ENCODE data around the gene INAVA.

Gene INAVA

DNA sequence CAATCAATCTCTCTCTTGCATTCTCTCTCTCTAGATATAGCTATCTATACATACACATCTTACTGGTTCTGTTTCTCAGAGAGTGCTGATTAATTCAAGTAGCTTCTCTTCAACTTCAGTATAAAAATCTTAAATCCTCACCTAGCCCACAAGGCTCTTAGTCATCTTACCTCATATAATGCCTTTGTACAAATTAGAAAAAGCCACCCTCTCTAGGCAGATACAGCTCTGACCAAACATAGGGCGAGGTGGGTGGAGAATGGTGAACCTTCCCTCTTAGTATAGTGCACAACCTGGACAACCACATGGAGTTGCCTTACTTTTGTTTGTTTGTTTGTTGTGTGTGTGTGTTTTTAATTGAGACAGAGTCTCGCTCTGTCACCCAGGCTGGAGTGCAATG is 5.1 kb upstream of the INAVA start:
- Mint-ChIP-seq H3K27ac (peak overlapping the region; percentile 14), H3K4me1 (ENCODE audit: low read depth) (peaks cover 61% of the 10 kb centered on the region), H3K4me3 (peak overlapping the region; percentile 19), H3K9me3 (no peaks in the 10 kb centered on the region), H3K36me3 (ENCODE audit: low read depth) (no peaks in the 10 kb centered on the region), H3K27me3 (peaks cover 35% of the 10 kb centered on the region)

GRCh38 chr1:200890027-200890426 is 4.7 kb upstream of the INAVA start:
- no peaks in the 10 kb centered on the region for H3K36me3 Mint-ChIP-seq (ENCODE audit: low read depth)
- peak overlapping the region; percentile 19 for H3K4me3 Mint-ChIP-seq
- H3K9me3 Mint-ChIP-seq: no peaks in the 10 kb centered on the region
- H3K4me1 Mint-ChIP-seq (ENCODE audit: low read depth): peaks cover 61% of the 10 kb centered on the region
- H3K27ac Mint-ChIP-seq: no peak overlapping the region
- peaks cover 38% of the 10 kb centered on the region for H3K27me3 Mint-ChIP-seq

- H3K27me3 Mint-ChIP-seq: peaks cover 38% of the 10 kb centered on the region
- peaks cover 54% of the 10 kb centered on the region for H3K4me1 Mint-ChIP-seq (ENCODE audit: low read depth)
Observed at GRCh38 chr1:200890818-200891773, 3.6 kb upstream of the INAVA start.

DNA sequence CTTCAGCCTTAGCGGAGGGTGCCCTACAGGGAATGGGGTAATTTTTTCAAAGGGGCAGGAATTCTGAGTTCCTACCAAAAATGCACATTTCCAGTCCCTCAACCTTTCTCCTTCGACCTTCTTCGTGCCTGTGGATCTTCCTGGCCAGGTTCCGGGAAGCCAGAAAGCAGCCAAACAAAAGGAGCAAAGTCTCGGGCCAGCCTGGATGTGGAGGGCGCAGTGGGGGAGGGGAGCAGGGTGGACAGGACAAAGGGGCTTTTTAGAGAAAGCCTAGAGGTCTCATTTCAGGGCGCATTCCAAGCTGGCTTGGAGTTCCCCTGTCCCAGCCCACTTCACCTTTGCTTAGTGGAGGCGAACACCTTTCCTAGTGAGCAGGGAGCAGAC is 2.9 kb upstream of the INAVA start:
- Mint-ChIP-seq H3K36me3 (ENCODE audit: low read depth) (no peaks in the 10 kb centered on the region), H3K9me3 (no peaks in the 10 kb centered on the region), H3K4me3 (no peak overlapping the region), H3K4me1 (ENCODE audit: low read depth) (peaks cover 50% of the 10 kb centered on the region), H3K27ac (no peak overlapping the region), H3K27me3 (peaks cover 42% of the 10 kb centered on the region)

More at GRCh38 chr1:200890818-200891773, 3.6 kb upstream of the INAVA start:
- Mint-ChIP-seq H3K9me3 (no peaks in the 10 kb centered on the region), H3K27ac (no peak overlapping the region), H3K4me3 (peak overlapping the region; percentile 30), H3K36me3 (ENCODE audit: low read depth) (no peaks in the 10 kb centered on the region)

DNA sequence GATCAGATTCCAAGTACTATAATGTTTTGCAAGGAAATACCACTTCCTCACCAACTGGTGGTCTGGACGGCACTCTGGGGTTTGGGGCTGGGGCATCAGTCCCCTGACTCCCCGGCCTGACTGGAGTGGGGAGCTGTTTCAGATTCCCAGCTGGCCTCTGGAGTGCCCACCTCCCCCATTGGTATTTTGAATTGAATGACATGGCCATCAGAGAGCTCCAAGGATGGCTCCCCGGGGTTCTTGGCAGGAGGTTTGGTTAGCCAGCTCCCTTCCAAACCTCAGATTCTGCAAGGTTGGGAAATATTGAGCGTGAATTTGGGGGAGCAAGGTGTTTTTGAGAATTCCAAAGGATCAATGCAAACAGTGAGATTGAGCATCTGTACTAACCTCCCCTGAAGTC is 2.2 kb upstream of the INAVA start:
- H3K4me3 Mint-ChIP-seq: no peak overlapping the region
- no peak overlapping the region for H3K27ac Mint-ChIP-seq
- H3K36me3 Mint-ChIP-seq (ENCODE audit: low read depth): no peaks in the 10 kb centered on the region
- H3K9me3 Mint-ChIP-seq: no peaks in the 10 kb centered on the region
- peaks cover 42% of the 10 kb centered on the region for H3K27me3 Mint-ChIP-seq
- peaks cover 45% of the 10 kb centered on the region for H3K4me1 Mint-ChIP-seq (ENCODE audit: low read depth)

GRCh38 chr1:200892958-200893357 is 1.7 kb upstream of the INAVA start:
- peaks cover 42% of the 10 kb centered on the region for H3K27me3 Mint-ChIP-seq

DNA sequence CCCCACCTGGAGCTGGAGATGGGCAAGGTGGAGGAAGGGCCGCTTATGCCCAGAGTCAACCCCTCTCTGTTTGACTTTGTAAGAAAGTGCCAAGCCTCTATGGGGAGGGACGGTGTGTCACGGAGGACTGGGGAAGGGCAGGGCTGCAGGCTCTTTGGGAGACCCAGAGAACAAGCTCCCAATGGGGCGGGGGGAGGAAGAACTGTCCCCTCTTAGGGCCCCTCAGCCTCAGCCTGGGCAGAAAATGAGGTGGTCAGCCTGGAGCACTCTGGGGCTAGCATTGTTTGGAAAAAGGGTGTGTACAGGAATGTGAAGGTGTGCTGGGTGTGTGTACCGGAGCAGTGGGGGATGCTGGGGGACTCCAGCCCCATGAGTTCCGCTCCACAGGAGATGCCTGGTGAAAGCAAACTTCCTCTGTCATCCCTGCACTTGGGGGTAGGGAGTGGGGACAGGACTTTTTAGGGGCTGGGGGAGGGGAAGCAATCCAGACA is 1.2 kb upstream of the INAVA start:
- H3K4me1 Mint-ChIP-seq (ENCODE audit: low read depth): peaks cover 35% of the 10 kb centered on the region
- no peaks in the 10 kb centered on the region for H3K9me3 Mint-ChIP-seq
- no peak overlapping the region for H3K4me3 Mint-ChIP-seq
- H3K36me3 Mint-ChIP-seq (ENCODE audit: low read depth): no peaks in the 10 kb centered on the region
- H3K27me3 Mint-ChIP-seq: peaks cover 42% of the 10 kb centered on the region
- H3K27ac Mint-ChIP-seq: no peak overlapping the region

More at GRCh38 chr1:200892958-200893357, 1.7 kb upstream of the INAVA start:
- H3K4me3 Mint-ChIP-seq: no peak overlapping the region
- no peaks in the 10 kb centered on the region for H3K9me3 Mint-ChIP-seq
- peaks cover 40% of the 10 kb centered on the region for H3K4me1 Mint-ChIP-seq (ENCODE audit: low read depth)
- H3K27ac Mint-ChIP-seq: no peak overlapping the region
- no peaks in the 10 kb centered on the region for H3K36me3 Mint-ChIP-seq (ENCODE audit: low read depth)

DNA sequence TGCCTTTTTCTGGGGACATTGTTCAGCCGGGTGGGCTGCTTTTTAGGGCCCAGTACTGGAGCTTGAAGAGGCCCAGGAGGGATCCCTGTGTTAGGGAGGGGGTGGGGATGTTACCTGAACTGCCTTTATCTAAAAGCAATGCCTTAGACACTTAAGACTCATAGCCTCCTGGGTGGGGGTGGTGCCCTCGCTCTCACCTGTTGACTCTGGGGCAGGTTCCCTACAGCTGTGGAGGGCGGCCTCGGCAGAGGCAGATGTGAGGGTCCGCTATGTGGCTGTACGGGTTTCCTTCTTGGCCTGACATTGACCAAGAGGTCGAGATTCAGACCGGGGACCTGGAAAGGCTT is 716 bp downstream of the INAVA start:
- peaks cover 39% of the 10 kb centered on the region for H3K27me3 Mint-ChIP-seq
- no peaks in the 10 kb centered on the region for H3K9me3 Mint-ChIP-seq
- H3K4me1 Mint-ChIP-seq (ENCODE audit: low read depth): peaks cover 16% of the 10 kb centered on the region
- H3K4me3 Mint-ChIP-seq: no peak overlapping the region
- H3K36me3 Mint-ChIP-seq (ENCODE audit: low read depth): no peaks in the 10 kb centered on the region
- H3K27ac Mint-ChIP-seq: no peak overlapping the region

- Mint-ChIP-seq H3K27me3 (peaks cover 35% of the 10 kb centered on the region), H3K4me1 (ENCODE audit: low read depth) (peaks cover 11% of the 10 kb centered on the region), H3K27ac (no peak overlapping the region), H3K4me3 (no peak overlapping the region), H3K9me3 (no peaks in the 10 kb centered on the region), H3K36me3 (ENCODE audit: low read depth) (no peaks in the 10 kb centered on the region)
Observed at GRCh38 chr1:200895801-200896530, 1.3 kb downstream of the INAVA start.

DNA sequence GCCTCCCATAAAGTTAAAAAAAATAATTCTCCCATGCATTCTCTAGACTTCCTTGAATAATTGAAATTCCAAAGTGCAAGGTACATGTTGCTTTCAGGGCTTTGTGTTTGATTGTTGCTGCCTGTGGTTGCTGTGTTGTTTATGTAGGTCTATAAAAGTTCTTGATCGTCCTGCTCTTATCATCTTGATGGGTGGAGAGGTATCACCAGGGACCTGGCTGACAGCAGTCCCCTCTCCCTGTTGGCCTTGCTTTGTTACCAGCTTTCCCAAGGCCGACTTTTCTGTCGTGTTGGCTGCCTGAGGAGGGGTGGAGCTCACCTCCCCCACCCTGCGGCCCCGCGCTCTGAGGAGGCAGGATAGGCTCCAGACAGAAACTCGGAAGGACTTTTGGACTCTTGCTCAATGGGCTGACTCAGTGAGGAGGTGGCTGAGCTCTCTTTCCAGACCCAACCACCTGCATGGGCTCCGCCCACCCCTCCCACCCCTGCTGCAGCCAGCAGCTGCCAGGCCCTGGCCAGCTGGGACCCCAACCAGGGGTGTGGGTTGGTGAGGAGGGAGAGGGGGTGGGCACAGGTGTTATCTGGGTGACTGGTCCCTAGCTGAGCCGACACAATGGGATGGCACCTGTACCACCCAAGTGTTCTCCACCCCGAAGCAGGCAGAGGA is 2.0 kb downstream of the INAVA start:
- H3K27me3 Mint-ChIP-seq: peaks cover 30% of the 10 kb centered on the region
- H3K36me3 Mint-ChIP-seq (ENCODE audit: low read depth): no peaks in the 10 kb centered on the region
- H3K4me1 Mint-ChIP-seq (ENCODE audit: low read depth): peaks cover 7% of the 10 kb centered on the region
- no peak overlapping the region for H3K27ac Mint-ChIP-seq
- H3K9me3 Mint-ChIP-seq: no peaks in the 10 kb centered on the region
- no peak overlapping the region for H3K4me3 Mint-ChIP-seq

DNA sequence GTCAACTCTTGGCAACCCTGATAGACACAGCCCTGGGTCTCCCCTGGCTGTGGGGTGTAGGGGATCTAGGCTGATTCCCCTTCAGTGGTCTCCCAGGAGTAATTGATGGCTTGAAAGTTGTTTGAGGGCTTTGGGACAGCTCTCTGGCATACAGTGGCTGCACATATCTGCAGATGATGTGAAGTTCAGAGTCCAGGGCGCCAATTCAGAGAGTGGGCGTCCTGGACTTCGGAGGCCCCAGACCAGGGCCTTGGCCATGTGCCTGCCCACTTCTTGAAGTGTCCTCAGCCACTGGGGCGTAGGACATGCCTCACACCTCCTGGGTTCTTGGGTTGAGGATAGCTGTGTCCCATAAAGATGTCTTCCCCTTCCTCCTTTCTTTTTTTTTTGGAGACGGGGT is 2.6 kb downstream of the INAVA start:
- Mint-ChIP-seq H3K4me1 (ENCODE audit: low read depth) (peaks cover under 1% of the 10 kb centered on the region), H3K4me3 (no peak overlapping the region), H3K9me3 (no peaks in the 10 kb centered on the region)

GRCh38 chr1:200899015-200899386 is 4.3 kb downstream of the INAVA start:
- H3K9me3 Mint-ChIP-seq: no peaks in the 10 kb centered on the region
- H3K27ac Mint-ChIP-seq: no peak overlapping the region
- H3K4me1 Mint-ChIP-seq (ENCODE audit: low read depth): no peaks in the 10 kb centered on the region
- H3K36me3 Mint-ChIP-seq (ENCODE audit: low read depth): no peaks in the 10 kb centered on the region
- H3K27me3 Mint-ChIP-seq: peaks cover 9% of the 10 kb centered on the region
- H3K4me3 Mint-ChIP-seq: no peak overlapping the region

More for the DNA sequence above, 2.6 kb downstream of the INAVA start:
- peaks cover 24% of the 10 kb centered on the region for H3K27me3 Mint-ChIP-seq
- no peaks in the 10 kb centered on the region for H3K36me3 Mint-ChIP-seq (ENCODE audit: low read depth)
- H3K27ac Mint-ChIP-seq: no peak overlapping the region

- Mint-ChIP-seq H3K36me3 (ENCODE audit: low read depth) (no peaks in the 10 kb centered on the region), H3K4me3 (no peak overlapping the region), H3K27me3 (peaks cover 7% of the 10 kb centered on the region), H3K27ac (no peak overlapping the region), H3K4me1 (ENCODE audit: low read depth) (no peaks in the 10 kb centered on the region), H3K9me3 (no peaks in the 10 kb centered on the region)
Observed at GRCh38 chr1:200899451-200899915, 4.8 kb downstream of the INAVA start.

DNA sequence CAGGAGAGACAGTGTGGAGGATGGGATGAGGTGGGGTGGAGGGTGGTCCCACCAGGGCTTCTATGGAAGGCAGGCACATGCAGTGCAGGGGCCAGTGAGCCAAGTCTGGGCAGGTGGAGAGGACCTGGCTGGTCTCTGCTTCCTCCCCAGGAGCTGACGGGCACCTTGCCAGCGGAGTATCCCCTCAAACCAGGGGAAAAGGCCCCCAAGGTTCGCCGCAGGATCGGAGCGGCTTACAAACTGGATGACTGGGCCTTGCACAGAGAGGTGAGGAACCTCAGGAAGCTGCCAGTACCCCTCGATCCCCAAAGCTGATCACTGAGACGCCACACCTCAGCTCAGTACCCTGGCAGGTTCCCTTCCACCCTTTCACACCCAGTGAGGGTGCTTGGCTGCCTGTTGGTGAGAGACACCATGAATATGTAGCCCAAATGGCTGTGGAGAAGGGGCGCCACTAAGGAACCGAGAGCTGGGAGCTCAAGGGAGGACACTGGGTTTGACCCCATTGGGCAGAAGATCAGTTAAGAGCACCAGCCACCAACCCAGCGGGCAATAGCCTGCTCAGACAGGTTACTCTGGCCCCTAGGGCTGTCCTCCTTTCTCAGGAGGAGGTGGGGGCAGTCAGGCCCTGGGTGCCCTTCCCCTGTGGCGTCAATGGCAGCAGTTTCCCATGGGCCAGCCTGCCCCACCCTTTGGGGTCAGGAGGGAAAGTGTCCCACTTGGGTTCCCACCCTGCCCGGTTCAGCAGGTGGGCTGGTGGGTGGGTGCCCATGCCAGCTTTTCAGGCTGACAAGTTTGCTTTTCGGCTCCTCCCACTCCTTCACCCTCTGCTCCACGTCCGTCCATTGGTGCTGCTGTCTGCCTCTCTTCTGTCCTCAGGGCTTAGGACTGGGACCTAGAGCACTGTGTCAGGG is 5.5 kb downstream of the INAVA start:
- Mint-ChIP-seq H3K36me3 (ENCODE audit: low read depth) (no peaks in the 10 kb centered on the region), H3K9me3 (no peaks in the 10 kb centered on the region), H3K27me3 (peaks cover 4% of the 10 kb centered on the region), H3K4me3 (no peak overlapping the region), H3K27ac (no peak overlapping the region), H3K4me1 (ENCODE audit: low read depth) (peaks cover 6% of the 10 kb centered on the region)

Data from stimulated activated naive CD8-positive, alpha-beta T cell treated with anti-CD3 and anti-CD28 coated beads, Interleukin-15, Interleukin-2, amounts not matched to agents 100 ng/mL and 50 ng/mL, for 24 hours (primary cell).